CD4-positive, CD25-positive, alpha-beta regulatory T cell (primary cell): ENCODE data around the gene CCR6. TPM values are rescaled to one million over a fixed set of nuclear protein-coding genes. Genes with fewer than 3 reads are reported as not detected.

Experiments used
- ATAC-seq, 2 donors: fragments of 150-1000 bp; cut with Tn5 transposase; one replicate each; pipeline ENCODE4 v1.10.0; 2021; ENCODE audit warnings: low read depth in 2 of 2, moderate number of reproducible peaks in 2 of 2, moderate library complexity in 1 of 2
- DNase-seq, 3 donors: peaks; one replicate each; pipeline versions ENCODE4 v3.0.0 to v3.0.0-alpha.2; 2012 to 2022; ENCODE audit warnings: mixed read lengths in 1 of 3
- H3K27ac ChIP-seq: one replicate; pipeline ENCODE4 v1.7.0; 2013; ENCODE audit warnings: mild to moderate bottlenecking, low read length; ENCODE audit not compliant: insufficient read depth, poor library complexity, severe bottlenecking
- H3K27me3 ChIP-seq: one replicate; pipeline ENCODE4 v1.7.0; 2013; ENCODE audit warnings: low read length; ENCODE audit not compliant: control insufficient read depth, insufficient read depth
- H3K36me3 ChIP-seq: one replicate; pipeline ENCODE4 v1.7.0; 2013; ENCODE audit warnings: mild to moderate bottlenecking, low read length, moderate library complexity; ENCODE audit not compliant: control insufficient read depth, insufficient read depth
- H3K4me1 ChIP-seq: 2 replicates; pipeline ENCODE4 v1.7.0; 2013; ENCODE audit warnings: mild to moderate bottlenecking, low read length; ENCODE audit not compliant: insufficient read depth, control insufficient read depth, poor library complexity, severe bottlenecking
- H3K4me3 ChIP-seq: one replicate; pipeline ENCODE4 v1.7.0; 2013; ENCODE audit warnings: low read depth, mild to moderate bottlenecking, low read length, moderate library complexity
- H3K9me3 ChIP-seq, 2 experiments: 1 replicate in 1 of 2; 2 replicates in 1 of 2; pipeline ENCODE4 v1.7.0; 2013; ENCODE audit warnings: low read length in 2 of 2, mild to moderate bottlenecking in 1 of 2, moderate library complexity in 1 of 2; ENCODE audit not compliant: control insufficient read depth in 2 of 2
- H3K27ac Mint-ChIP-seq, 3 donors: one replicate each; pipeline ENCODE4 v1.8.0; 2020 to 2022; ENCODE audit warnings: mild to moderate bottlenecking in 3 of 3, mixed read lengths in 3 of 3, moderate library complexity in 2 of 3
- H3K27me3 Mint-ChIP-seq: one replicate; pipeline ENCODE4 v1.8.0; 2022; ENCODE audit warnings: mild to moderate bottlenecking, mixed read lengths
- H3K36me3 Mint-ChIP-seq: one replicate; pipeline ENCODE4 v1.8.0; 2020; ENCODE audit warnings: mixed read lengths
- H3K4me1 Mint-ChIP-seq, 4 donors: one replicate each; pipeline ENCODE4 v1.8.0; 2020 to 2022; ENCODE audit warnings: mixed read lengths in 4 of 4, mild to moderate bottlenecking in 1 of 4
- H3K4me3 Mint-ChIP-seq, 4 donors: one replicate each; pipeline ENCODE4 v1.8.0; 2020 to 2022; ENCODE audit warnings: mild to moderate bottlenecking in 4 of 4, mixed read lengths in 4 of 4, moderate library complexity in 3 of 4
- H3K9me3 Mint-ChIP-seq, 7 donors: one replicate each; pipeline ENCODE4 v1.8.0; 2020 to 2022; ENCODE audit warnings: mixed read lengths in 7 of 7, mild to moderate bottlenecking in 3 of 7, moderate library complexity in 2 of 7
- polyA plus RNA-seq, 4 donors: library from polyadenylated mRNA; unstranded; fragments of 300-500 nt; fragmentation: Illumina TruSeq; gene quantifications; one replicate each; pipeline ENCODE4 v1.2.3, GENCODE V29; 2021
- total RNA-seq: library from RNA; stranded (reverse); gene quantifications from one replicate; pipeline ENCODE4 v1.2.3, GENCODE V29; 2022

CCR6 gene
- total and polyA plus RNA-seq, 5 donors from 2014 or later = 40.8 to 97.3 (median 67.5) TPM

DNA sequence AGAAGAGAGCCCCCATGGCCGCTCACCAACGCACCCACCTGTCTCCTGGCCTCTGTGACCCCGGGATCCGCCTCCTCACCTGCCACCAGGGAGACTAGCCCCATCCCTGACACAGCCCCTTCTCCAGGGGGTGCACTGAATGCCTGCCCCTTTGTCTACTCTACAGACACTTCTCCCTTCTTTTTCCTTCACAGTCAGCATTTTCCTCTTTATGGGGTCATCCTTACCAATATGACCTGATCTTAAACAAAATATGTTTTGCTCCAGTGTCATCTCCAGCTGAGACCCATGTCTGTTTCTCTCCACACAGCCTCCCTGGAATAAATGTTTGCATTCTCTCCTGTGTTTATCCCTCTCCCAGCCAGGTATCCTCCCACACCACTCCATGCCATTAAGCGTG is 14.6 kb upstream of the CCR6 start:
- peaks cover 31% of the 10 kb centered on the region for H3K4me1 ChIP-seq
- no peak overlapping the region for H3K4me3 Mint-ChIP-seq

GRCh38 chr6:167109651-167110050 is 13.2 kb upstream of the CCR6 start:
- peaks cover 38% of the 10 kb centered on the region for H3K4me1 ChIP-seq
- H3K36me3 ChIP-seq = no peaks in the 10 kb centered on the region
- no peak overlapping the region for H3K4me3 ChIP-seq
- no peak for ATAC-seq
- H3K27ac Mint-ChIP-seq = no peak overlapping the region
- H3K4me1 Mint-ChIP-seq = peaks cover 16 to 53% (median 38%) of the 10 kb centered on the region in 4 donors
- H3K9me3 Mint-ChIP-seq = peaks cover 0 to 6% (median 0%) of the 10 kb centered on the region in 7 donors
- H3K27me3 ChIP-seq = no peaks in the 10 kb centered on the region
- H3K27ac ChIP-seq = no peak overlapping the region
- H3K4me3 Mint-ChIP-seq = peak overlapping the region in 1 of 4 donors; percentile 34
- no peak for DNase-seq
- H3K36me3 Mint-ChIP-seq = peaks cover 4% of the 10 kb centered on the region
- H3K27me3 Mint-ChIP-seq = peaks cover 5% of the 10 kb centered on the region
- H3K9me3 ChIP-seq = no peaks in the 10 kb centered on the region

More for the DNA sequence above, 14.6 kb upstream of the CCR6 start:
- no peak overlapping the region for H3K4me3 ChIP-seq
- H3K27me3 Mint-ChIP-seq = no peaks in the 10 kb centered on the region
- ATAC-seq = no peak
- no peak overlapping the region for H3K27ac ChIP-seq
- peaks cover 13 to 50% (median 35%) of the 10 kb centered on the region in 4 donors for H3K4me1 Mint-ChIP-seq
- H3K27me3 ChIP-seq = no peaks in the 10 kb centered on the region
- no peaks in the 10 kb centered on the region for H3K36me3 ChIP-seq
- peak overlapping the region in 1 of 3 donors; percentile 59 for H3K27ac Mint-ChIP-seq
- H3K36me3 Mint-ChIP-seq = no peaks in the 10 kb centered on the region
- no peak for DNase-seq
- no peaks in the 10 kb centered on the region for H3K9me3 ChIP-seq
- H3K9me3 Mint-ChIP-seq = peaks cover 0 to 6% (median 0%) of the 10 kb centered on the region in 7 donors

GRCh38 chr6:167111597-167111996 is 11.3 kb upstream of the CCR6 start:
- H3K27ac Mint-ChIP-seq = peak overlapping the region; percentile 94 to 99 (median 95)
- ATAC-seq = no peak
- H3K4me1 Mint-ChIP-seq = peaks cover 21 to 67% (median 45%) of the 10 kb centered on the region in 4 donors
- H3K27ac ChIP-seq = peak overlapping the region; percentile 95
- H3K4me3 Mint-ChIP-seq = peak overlapping the region; percentile 91 to 98 (median 93)
- peaks cover 57% of the 10 kb centered on the region for H3K4me1 ChIP-seq
- H3K27me3 ChIP-seq = no peaks in the 10 kb centered on the region
- no peaks in the 10 kb centered on the region for H3K36me3 ChIP-seq
- H3K9me3 ChIP-seq = no peaks in the 10 kb centered on the region
- peaks cover 9% of the 10 kb centered on the region for H3K36me3 Mint-ChIP-seq
- H3K27me3 Mint-ChIP-seq = peaks cover 5% of the 10 kb centered on the region
- DNase-seq = peak in 1 of 3 donors; percentile 34
- peak overlapping the region; percentile 97 for H3K4me3 ChIP-seq
- peaks cover 0 to 6% (median 0%) of the 10 kb centered on the region in 7 donors for H3K9me3 Mint-ChIP-seq

DNA sequence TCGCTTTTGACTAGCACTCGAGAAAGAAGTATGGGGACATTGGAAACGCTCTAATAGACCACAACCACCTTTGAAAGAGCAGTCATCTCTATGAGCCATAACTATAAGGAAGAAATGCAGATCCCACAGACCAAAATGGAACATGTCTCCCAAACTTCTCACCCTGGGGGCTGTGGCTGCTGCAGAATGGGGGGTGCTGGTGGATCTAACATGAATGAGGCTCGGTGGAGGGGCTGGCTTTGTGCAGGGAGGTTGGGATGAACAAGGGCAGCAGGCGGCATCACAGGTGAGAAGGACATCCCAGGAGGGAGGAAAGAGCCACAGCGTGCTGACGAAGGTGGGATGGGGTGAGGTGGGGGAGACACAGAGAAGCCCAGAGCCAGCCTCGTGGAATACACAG is 10.5 kb upstream of the CCR6 start:
- Mint-ChIP-seq H3K36me3 (peaks cover 9% of the 10 kb centered on the region), H3K4me3 (peak overlapping the region; percentile 91 to 98 (median 93)), H3K4me1 (peaks cover 21 to 71% (median 45%) of the 10 kb centered on the region in 4 donors), H3K27ac (peak overlapping the region; percentile 94 to 99 (median 95)), H3K9me3 (peaks cover 0 to 6% (median 0%) of the 10 kb centered on the region in 7 donors), H3K27me3 (peaks cover 5% of the 10 kb centered on the region)
- ATAC-seq = no peak
- H3K36me3 ChIP-seq = no peaks in the 10 kb centered on the region
- no peaks in the 10 kb centered on the region for H3K9me3 ChIP-seq
- peak overlapping the region; percentile 97 for H3K4me3 ChIP-seq
- no peak for DNase-seq
- H3K27me3 ChIP-seq = no peaks in the 10 kb centered on the region
- H3K4me1 ChIP-seq = peaks cover 60% of the 10 kb centered on the region
- peak overlapping the region; percentile 95 for H3K27ac ChIP-seq

- ATAC-seq = peak in 1 of 2 donors; percentile 23
- no peak for DNase-seq
- Histone ChIP-seq H3K4me1 (peaks cover 66% of the 10 kb centered on the region), H3K27ac (peak overlapping the region; percentile 95), H3K4me3 (peak overlapping the region; percentile 97), H3K36me3 (no peaks in the 10 kb centered on the region), H3K27me3 (no peaks in the 10 kb centered on the region), H3K9me3 (no peaks in the 10 kb centered on the region)
- Mint-ChIP-seq H3K36me3 (peaks cover 16% of the 10 kb centered on the region), H3K27ac (peak overlapping the region; percentile 94 to 99 (median 95)), H3K27me3 (peaks cover 5% of the 10 kb centered on the region), H3K9me3 (peaks cover 0 to 5% (median 0%) of the 10 kb centered on the region in 7 donors), H3K4me1 (peaks cover 27 to 75% (median 49%) of the 10 kb centered on the region in 4 donors), H3K4me3 (peak overlapping the region; percentile 91 to 98 (median 93))
Observed at GRCh38 chr6:167113047-167113754, 9.7 kb upstream of the CCR6 start.

DNA sequence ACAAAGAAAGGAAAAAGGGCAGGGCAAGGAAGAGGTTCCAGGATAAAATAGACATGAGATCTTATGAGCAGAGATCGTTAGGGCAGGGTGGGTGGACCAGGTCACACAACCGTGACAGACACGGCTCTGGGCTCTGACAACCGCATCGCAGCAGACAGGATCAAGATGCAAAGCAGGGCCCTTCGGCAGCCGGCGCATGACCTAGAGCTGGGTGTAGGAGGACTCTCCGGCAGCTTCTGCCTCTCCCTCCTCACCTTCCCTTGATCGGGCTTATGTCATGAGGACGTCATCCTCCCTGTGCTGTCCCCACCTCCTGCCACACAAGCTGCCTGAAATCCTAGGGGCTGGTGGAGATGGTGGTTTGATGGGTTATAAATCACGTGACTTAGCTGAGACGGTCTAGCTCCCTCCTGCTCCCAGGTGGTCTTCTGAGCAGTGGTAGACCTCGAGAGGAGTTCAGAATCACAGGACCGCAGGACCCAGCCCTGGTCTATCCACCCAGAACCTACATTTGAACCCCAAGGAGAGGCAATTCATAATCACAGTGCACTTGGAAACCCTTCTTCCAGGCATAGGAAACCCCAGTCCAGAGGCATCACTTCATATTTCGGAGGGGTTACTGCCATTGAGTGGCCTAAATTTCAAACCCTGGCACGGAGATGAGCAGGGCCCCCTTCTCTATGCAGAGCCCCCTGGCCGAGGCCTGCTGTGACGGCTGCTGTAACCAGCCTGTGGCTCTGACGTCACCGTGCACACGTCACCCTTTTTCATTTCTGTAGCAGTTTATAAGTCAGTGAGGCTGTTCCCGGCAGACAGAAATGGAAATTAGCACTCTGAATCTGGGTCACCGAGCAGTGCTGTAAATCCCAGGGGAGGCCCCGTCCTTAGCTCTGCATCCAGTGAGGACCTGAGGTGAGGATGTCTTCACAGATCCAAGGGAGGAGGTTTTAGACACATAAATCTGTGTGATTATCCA is 8.7 kb upstream of the CCR6 start:
- Histone ChIP-seq H3K27ac (peak overlapping the region; percentile 95), H3K27me3 (no peaks in the 10 kb centered on the region), H3K9me3 (no peaks in the 10 kb centered on the region), H3K36me3 (no peaks in the 10 kb centered on the region), H3K4me3 (peak overlapping the region; percentile 97), H3K4me1 (peaks cover 77% of the 10 kb centered on the region)
- peaks cover 0 to 4% (median 0%) of the 10 kb centered on the region in 7 donors for H3K9me3 Mint-ChIP-seq
- ATAC-seq (peak; percentile 76), DNase-seq (peak; percentile 50 to 77 (median 77))
- H3K27ac Mint-ChIP-seq = peak overlapping the region; percentile 94 to 99 (median 95)
- H3K4me1 Mint-ChIP-seq = peaks cover 35 to 83% (median 59%) of the 10 kb centered on the region in 4 donors
- peaks cover 22% of the 10 kb centered on the region for H3K36me3 Mint-ChIP-seq
- peaks cover 5% of the 10 kb centered on the region for H3K27me3 Mint-ChIP-seq
- peak overlapping the region; percentile 91 to 98 (median 93) for H3K4me3 Mint-ChIP-seq

- H3K27me3 ChIP-seq = no peaks in the 10 kb centered on the region
- DNase-seq (no peak), ATAC-seq (no peak)
- H3K4me3 Mint-ChIP-seq = peak overlapping the region; percentile 91 to 98 (median 93)
- peak overlapping the region; percentile 95 for H3K27ac ChIP-seq
- peak overlapping the region; percentile 97 for H3K4me3 ChIP-seq
- H3K36me3 Mint-ChIP-seq = peaks cover 22% of the 10 kb centered on the region
- H3K27me3 Mint-ChIP-seq = peaks cover 5% of the 10 kb centered on the region
- H3K4me1 Mint-ChIP-seq = peaks cover 41 to 92% (median 62%) of the 10 kb centered on the region in 4 donors
- peak overlapping the region; percentile 45 to 99 (median 94) for H3K27ac Mint-ChIP-seq
- H3K9me3 ChIP-seq = no peaks in the 10 kb centered on the region
- peaks cover 85% of the 10 kb centered on the region for H3K4me1 ChIP-seq
- H3K36me3 ChIP-seq = no peaks in the 10 kb centered on the region
- H3K9me3 Mint-ChIP-seq = peaks cover 0 to 4% (median 0%) of the 10 kb centered on the region in 7 donors
Observed at GRCh38 chr6:167115054-167115453, 7.8 kb upstream of the CCR6 start.
